Activated T-cell treated with anti-CD3 and anti-CD28 coated beads for 1 hour (primary cell): Measurements from ENCODE around the gene RPL19.

Source experiments
- DNase-seq: peaks from one replicate; pipeline ENCODE4 v3.0.0-alpha.2; 2020; ENCODE audit warnings: low read depth

The RPL19 gene

GRCh38 chr17:39224778-39225307 is 24.8 kb downstream of the RPL19 start:
- DNase-seq: no peak

GRCh38 chr17:39225308-39225958 is 25.4 kb downstream of the RPL19 start, which contains the start of gene STAC2:
TSS of gene STAC2 (minus strand) at chr17:39225945. CDS start at chr17:39225502, 443 bp downstream.
- DNase-seq: no peak

DNA sequence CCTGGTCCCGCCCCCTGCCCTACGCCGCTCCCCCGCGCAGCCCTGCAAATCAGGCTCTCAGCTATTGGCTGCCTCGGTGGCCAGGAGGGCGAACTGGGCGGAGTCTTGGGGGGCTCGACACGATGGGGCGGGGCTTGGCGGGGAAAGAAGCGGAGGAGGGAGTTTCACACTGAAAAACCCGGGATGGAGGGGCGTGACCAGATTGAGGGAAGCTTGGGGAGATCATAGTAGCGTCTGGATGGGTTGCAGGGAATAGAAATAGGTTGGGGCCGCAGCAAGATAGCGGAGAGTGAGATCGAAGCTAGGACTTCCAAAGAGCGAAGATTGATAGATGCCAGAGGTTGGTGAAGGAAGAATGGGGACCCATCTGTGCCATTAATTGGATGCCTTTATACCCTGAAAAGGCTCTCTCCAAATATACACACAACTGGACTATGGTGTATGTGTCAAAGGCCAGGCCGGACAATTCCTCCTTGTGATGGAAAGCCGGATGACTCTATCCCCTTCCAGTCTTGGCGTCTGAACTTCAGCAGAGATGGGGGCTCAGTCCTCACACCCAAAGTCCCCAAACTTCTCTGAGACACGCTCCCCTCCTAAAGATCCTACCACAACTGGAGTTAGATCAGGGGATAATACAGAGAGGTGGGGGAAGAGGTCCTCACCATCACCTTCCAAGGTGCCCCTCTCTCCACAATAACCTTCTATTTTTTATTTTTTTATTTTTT is 26.0 kb downstream of the RPL19 start:
- peak; percentile 44 for DNase-seq

- no peak for DNase-seq
Measured at GRCh38 chr17:39227364-39227919, 27.4 kb downstream of the RPL19 start.

DNA sequence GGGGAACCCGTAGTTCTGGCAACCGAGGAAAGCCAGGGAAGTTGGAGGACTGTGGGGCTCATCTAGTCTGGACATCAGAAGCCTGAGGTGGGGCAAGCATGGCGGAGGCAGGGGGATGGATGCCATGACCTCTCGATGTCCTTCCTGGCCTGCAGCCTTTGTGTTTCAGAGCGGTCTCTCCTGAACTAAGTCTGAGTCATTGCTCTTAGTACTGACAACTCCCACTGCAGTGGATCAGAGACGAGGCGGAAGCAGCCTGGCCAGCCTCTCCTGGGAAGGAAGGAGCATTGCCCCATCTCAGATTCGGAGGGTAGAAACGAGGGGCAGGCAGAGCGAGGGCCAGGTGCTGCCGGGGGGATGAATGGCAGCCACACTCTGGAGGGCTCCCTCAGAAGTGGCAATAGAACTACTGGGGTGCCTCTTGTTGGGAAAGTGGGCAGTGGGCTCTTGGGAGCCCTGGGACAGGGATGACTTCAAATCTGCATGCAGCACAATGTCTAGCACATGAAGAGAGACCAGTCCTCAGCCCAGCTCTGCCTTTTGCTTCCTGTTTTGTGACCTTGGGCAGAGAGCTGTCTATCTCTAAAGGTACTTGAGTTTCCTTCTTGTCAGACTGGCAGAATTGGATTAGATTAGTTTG is 29.3 kb downstream of the RPL19 start:
- DNase-seq: no peak

DNA sequence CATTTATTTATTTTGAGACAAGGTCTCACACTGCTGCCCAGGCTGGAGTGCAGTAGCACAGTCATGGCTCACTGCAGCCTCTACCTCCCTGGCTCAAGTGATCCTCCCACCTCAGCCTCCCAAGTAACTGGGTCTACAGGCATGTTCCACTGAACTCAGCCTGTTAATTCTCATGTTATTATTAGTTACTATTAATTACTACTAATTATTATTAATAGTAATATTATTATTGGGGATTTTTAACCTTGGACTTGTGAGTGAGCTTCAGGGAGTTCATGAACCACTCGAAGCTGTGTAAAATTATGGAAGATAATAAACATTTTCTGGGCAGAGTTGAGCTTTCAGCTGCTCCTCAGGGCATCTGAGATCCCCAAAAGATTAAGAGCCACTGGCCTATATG is 30.3 kb downstream of the RPL19 start:
- no peak for DNase-seq

DNA sequence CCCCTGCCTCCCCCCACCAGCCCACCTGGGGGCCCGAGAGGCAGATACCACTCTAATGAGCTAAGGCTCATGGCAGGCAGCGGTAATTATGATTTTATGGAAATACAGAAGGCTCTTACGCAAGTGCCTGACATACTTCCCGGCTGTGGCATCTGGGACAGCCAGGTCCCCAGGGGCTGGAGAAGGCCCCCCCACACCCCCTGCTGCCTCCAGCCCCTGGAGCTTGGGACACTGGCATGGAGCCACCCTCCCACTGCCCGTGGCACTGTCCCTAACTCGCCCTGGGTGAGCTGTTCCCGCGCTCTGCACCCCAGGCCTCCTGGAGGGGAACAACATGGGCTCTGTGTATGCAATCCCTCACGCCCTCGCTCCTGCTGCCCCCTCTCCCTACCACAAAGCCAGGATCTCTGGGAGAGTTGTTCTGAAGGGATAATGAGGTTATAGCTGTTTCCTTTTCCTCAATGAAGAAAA is 31.0 kb downstream of the RPL19 start:
- DNase-seq: no peak

GRCh38 chr17:39231591-39232551 is 31.8 kb downstream of the RPL19 start:
- DNase-seq: peak; percentile 49

GRCh38 chr17:39235555-39236449 is 35.7 kb downstream of the RPL19 start:
- DNase-seq: no peak

DNA sequence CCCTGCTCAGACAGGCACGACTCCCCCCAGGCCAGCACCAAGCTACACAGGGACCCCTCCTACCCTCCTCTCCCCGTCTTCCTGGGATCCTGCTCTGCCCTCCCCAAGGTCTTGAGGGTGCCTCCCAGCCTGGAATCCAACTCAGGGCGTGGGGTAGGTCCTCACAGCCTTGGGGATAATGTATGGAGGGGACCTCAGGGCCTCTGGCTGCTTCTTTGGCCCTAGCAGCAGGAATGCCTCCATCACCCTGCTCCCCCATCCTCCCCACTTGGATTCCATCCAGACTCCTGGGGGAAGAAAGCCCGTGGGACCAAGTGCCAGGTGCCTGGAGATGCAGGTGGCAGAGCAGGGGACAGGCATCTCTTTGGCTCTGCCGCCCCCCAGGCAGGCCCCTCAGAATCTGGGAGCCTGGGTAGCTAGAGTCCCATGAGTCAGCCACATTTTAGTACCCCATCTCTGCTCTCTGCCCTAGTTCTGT is 36.4 kb downstream of the RPL19 start:
- no peak for DNase-seq

DNA sequence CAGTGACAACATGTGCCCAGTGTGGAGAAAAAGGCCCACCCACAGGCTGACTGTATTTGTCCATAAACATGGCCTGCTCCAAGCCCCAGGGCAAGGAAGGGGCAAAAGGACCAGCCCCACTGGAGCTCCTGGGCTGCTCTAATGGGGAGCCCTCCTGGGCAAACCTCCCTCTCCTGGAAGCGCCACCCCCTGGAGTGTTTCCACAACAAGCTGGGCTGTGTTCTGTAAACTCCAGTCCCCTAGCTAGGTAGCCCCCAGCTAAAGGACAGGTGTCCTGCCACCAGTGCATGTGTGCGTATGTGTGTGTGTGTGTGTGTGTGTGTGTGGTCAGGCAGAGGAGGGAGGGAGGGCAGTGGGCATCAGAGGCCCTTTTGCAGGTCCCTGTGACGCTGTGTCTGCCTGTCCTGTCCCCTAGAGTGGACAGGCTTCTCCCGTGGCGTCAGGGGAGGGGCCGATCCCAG is 36.9 kb downstream of the RPL19 start:
- DNase-seq: no peak

DNA sequence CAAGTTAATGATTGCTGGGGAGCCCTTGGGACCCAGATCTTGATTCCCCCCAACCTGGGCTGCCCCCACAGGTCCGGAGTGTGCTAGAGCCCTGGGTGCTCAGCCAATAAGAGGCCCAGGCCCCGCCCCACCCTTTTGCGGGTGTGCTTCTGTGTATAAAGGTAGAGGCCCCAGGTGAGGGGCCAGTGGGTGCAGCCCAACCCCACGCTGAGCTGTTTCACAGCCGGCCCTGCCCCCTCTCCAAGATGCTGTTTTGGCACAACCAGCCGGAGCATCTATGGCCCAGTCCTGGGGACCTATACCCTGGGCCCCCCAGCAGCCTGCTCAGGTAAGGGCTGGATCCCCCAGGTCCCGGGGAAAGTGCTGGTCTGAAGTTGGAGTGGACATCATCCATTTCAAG is 37.5 kb downstream of the RPL19 start:
- DNase-seq: no peak

DNA sequence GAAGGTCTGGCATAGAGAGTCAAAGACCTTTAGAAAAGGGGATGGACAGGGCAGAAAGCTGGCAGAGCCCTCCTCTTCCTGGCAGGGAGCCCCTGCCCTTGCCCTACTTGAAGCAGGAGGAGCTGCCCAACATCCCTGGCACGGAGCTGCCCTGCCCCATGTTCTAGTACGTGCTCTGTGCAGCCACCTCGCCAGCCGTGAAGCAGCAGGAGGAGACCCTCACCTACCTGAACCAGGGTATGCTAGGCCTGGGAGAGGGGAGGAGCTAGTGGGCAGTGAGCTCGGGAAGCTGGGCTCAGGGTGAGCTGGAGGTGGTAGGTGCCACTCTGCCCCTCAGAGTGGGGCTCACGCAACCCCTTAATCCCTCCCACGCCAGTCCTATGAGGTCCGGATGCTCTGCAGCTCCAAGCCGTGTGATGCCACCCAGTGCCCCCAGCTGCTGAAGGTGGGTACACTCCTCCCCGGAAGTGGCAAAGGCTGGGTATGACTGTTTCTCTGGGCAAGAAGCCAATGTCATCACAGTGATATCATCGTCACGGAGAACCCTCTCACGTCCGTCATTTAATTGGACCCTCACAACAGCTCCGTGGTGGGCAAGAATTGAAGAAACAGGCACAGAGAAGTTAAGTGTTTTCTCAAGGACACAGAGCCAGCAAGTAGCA is 38.4 kb downstream of the RPL19 start:
- peak; percentile 66 for DNase-seq

- peak; percentile 53 for DNase-seq
Measured at GRCh38 chr17:39239640-39240314, 39.7 kb downstream of the RPL19 start.

- no peak for DNase-seq
Measured at GRCh38 chr17:39240631-39241030, 40.5 kb downstream of the RPL19 start.

DNA sequence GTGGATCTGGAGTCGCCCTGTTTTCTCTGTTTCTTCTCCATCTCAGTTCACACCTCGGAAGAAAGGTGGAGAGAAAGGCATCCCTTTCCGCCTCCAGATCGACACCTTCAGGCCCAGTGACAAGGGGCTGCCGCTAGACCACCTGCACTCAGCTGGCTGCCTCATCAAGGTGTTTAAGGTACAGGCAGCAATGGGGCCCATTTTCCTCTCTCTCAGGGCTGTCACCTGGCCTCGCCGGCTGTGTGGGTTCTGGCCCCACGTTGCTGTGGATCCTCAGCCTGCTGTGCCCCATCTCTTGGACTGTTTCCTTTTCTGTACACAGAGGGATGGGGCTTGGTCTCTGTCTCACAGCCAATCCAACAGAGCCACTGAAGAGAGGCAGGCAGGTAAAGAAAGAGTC is 43.1 kb downstream of the RPL19 start:
- DNase-seq: no peak

DNA sequence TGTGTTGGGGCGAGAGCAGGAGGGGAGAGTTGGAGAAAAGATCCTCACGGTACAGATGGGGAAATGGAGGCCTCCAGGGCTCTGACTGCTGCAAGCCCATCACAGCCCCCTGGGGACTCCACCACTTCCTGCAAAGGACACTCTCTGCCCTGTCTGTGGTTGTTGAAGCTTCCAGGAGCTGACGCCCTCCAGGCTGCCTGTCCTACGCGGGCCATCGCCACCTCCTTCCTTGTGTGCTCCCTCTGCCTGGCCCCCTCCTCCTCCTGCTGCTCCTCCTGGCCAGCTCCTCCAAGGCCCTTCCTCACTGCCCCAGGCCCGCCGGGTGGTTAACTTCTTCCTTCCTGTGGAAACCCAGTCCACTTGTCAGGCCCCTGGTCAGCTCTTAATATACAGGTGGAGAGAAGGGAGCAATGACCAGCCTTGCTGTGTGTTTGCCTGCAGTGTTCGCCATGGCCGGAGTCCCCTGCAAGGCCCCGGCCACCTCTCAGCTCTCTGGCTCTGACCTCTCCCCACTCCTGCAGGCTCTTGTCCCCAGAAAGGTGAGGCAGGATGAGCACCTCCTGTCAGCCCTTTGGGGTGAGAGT is 44.0 kb downstream of the RPL19 start:
- no peak for DNase-seq
